Breast epithelium (tissue), 4 donors: Measurements from ENCODE around the gene IDH3A. TPM values are rescaled to one million over a fixed set of nuclear protein-coding genes. Genes with fewer than 3 reads are reported as not detected.

Experiments
- DNase-seq, 2 donors: peaks; one replicate each; pipeline ENCODE4 v3.0.0-alpha.2; 2019; ENCODE audit warnings: low spot score in 2 of 2
- H3K27ac ChIP-seq, 2 donors: fragments of 200-600 bp; sonication (generic) in 1 of 2; one replicate each; pipeline ENCODE4 v1.5.1; 2016 to 2019; ENCODE audit warnings: mild to moderate bottlenecking in 1 of 2
- H3K27me3 ChIP-seq, 2 donors: fragments of 200-600 bp; sonication (generic) in 1 of 2; one replicate each; pipeline versions ENCODE4 v1.5.1 to v1.6.0; 2017 to 2019; ENCODE audit warnings: control low read depth in 1 of 2, mild to moderate bottlenecking in 1 of 2
- H3K36me3 ChIP-seq: fragments of 200-600 bp; one replicate; pipeline ENCODE4 v1.5.1; 2019
- H3K4me1 ChIP-seq, 2 donors: fragments of 200-600 bp; sonication (generic); one replicate each; pipeline ENCODE4 v1.5.1; 2016 to 2019; ENCODE audit warnings: control low read depth in 1 of 2
- H3K4me3 ChIP-seq, 3 donors: fragments of 200-600 bp; sonication (generic); 1 replicate in 2 of 3; 2 replicates in 1 of 3; pipeline ENCODE4 v1.5.1; 2016 to 2019; ENCODE audit warnings: mild to moderate bottlenecking in 3 of 3, moderate library complexity in 2 of 3
- H3K9me3 ChIP-seq, 2 donors: fragments of 200-600 bp; sonication (generic) in 1 of 2; one replicate each; pipeline ENCODE4 v1.5.1; 2016 to 2019; ENCODE audit warnings: control low read depth in 1 of 2
- CTCF ChIP-seq, 3 donors: fragments of 450-650 bp; IDR thresholded peaks; one replicate each; pipeline ENCODE4 v1.5.1; 2016 to 2017; ENCODE audit warnings: antibody characterized with exemption in 3 of 3, mild to moderate bottlenecking in 3 of 3, moderate library complexity in 3 of 3
- POLR2A ChIP-seq: fragments of 450-650 bp; IDR thresholded peaks from one replicate; pipeline ENCODE4 v1.6.1; 2016; ENCODE audit warnings: antibody characterized with exemption, mild to moderate bottlenecking, moderate library complexity
- POLR2AphosphoS5 ChIP-seq, 3 donors: sonication (generic); formaldehyde crosslinking; IDR thresholded peaks; one replicate each; pipeline ENCODE4 v1.6.1; 2017; ENCODE audit warnings: antibody characterized with exemption in 3 of 3
- intact Hi-C: fragments of 100-400 bp; cut with DNase I; formaldehyde crosslinking; loops from one replicate; pipeline ENCODE4 v1.15.1; 2023; ENCODE audit warnings: low total_unique reads
- total RNA-seq, 3 donors: library from RNA; depleted of rRNA; stranded (reverse); fragments of >200 nt; gene quantifications; one replicate each; pipeline ENCODE4 v1.1.0, GENCODE V29; 2016

Gene IDH3A
- total RNA-seq, 3 donors from 2014 or later: 44.2 to 63.2 (median 52.0) TPM

- TF ChIP-seq POLR2AphosphoS5 (IDR thresholded peaks at IDR 0.05) (peak in 1 of 3 donors; percentile 9), POLR2A (no peak)
- Histone ChIP-seq H3K27ac (peak overlapping the region; percentile 70 to 76), H3K9me3 (no peaks in the 10 kb centered on the region), H3K4me1 (no peaks in the 10 kb centered on the region), H3K4me3 (no peak overlapping the region), H3K27me3 (peaks cover 0 to 3% of the 10 kb centered on the region in 2 donors), H3K36me3 (no peaks in the 10 kb centered on the region)
- DNase-seq: peak; percentile 27 to 49
- intact Hi-C loops: no loop called here
Observed at GRCh38 chr15:78208887-78209645, 59.9 kb downstream of the IDH3A start.

GRCh38 chr15:78209646-78210348 lies 60.6 kb downstream of the IDH3A start:
- no peak overlapping the region for H3K4me3 ChIP-seq
- intact Hi-C loops: no loop called here
- TF ChIP-seq CTCF (IDR thresholded peaks at IDR 0.05) (no peak), POLR2A (no peak)
- peak in 1 of 2 donors; percentile 49 for DNase-seq
- peaks cover 0 to 3% of the 10 kb centered on the region in 2 donors for H3K27me3 ChIP-seq
- H3K27ac ChIP-seq: peak overlapping the region; percentile 70 to 76
- H3K4me1 ChIP-seq: no peaks in the 10 kb centered on the region
- H3K9me3 ChIP-seq: no peaks in the 10 kb centered on the region
- no peaks in the 10 kb centered on the region for H3K36me3 ChIP-seq

GRCh38 chr15:78210349-78210717 lies 61.2 kb downstream of the IDH3A start:
- peak in 1 of 2 donors; percentile 10 for DNase-seq
- no peaks in the 10 kb centered on the region for H3K36me3 ChIP-seq
- H3K4me1 ChIP-seq: no peaks in the 10 kb centered on the region
- no peaks in the 10 kb centered on the region for H3K9me3 ChIP-seq
- H3K4me3 ChIP-seq: no peak overlapping the region
- peaks cover 0 to 3% of the 10 kb centered on the region in 2 donors for H3K27me3 ChIP-seq
- TF ChIP-seq POLR2A (no peak), CTCF (IDR thresholded peaks at IDR 0.05) (no peak), POLR2AphosphoS5 (IDR thresholded peaks at IDR 0.05) (no peak)
- intact Hi-C loops: no loop called here
- H3K27ac ChIP-seq: peak overlapping the region; percentile 70 to 76

- Histone ChIP-seq H3K27ac (no peak overlapping the region), H3K4me1 (no peaks in the 10 kb centered on the region), H3K4me3 (no peak overlapping the region), H3K27me3 (peaks cover 0 to 3% of the 10 kb centered on the region in 2 donors), H3K36me3 (no peaks in the 10 kb centered on the region), H3K9me3 (no peaks in the 10 kb centered on the region)
- peak in 1 of 2 donors; percentile 49 for DNase-seq
- TF ChIP-seq POLR2AphosphoS5 (IDR thresholded peaks at IDR 0.05) (no peak), POLR2A (no peak), CTCF (IDR thresholded peaks at IDR 0.05) (no peak)
- intact Hi-C loops: no loop called here
Observed at GRCh38 chr15:78211189-78211921, 62.2 kb downstream of the IDH3A start.

- DNase-seq: peak in 1 of 2 donors; percentile 17
- H3K27ac ChIP-seq: no peak overlapping the region
- no peaks in the 10 kb centered on the region for H3K4me1 ChIP-seq
Observed at GRCh38 chr15:78212008-78212407, 62.8 kb downstream of the IDH3A start.

More at GRCh38 chr15:78212008-78212407, 62.8 kb downstream of the IDH3A start:
- TF ChIP-seq POLR2A (no peak), CTCF (IDR thresholded peaks at IDR 0.05) (no peak), POLR2AphosphoS5 (IDR thresholded peaks at IDR 0.05) (no peak)
- no peaks in the 10 kb centered on the region for H3K36me3 ChIP-seq
- H3K9me3 ChIP-seq: no peaks in the 10 kb centered on the region
- intact Hi-C loops: no loop called here
- H3K4me3 ChIP-seq: no peak overlapping the region
- H3K27me3 ChIP-seq: peaks cover 0 to 3% of the 10 kb centered on the region in 2 donors
